Smooth muscle cell of the umbilical artery (primary cell): ENCODE measurements around the gene HAO1. TPM values are rescaled to one million over a fixed set of nuclear protein-coding genes. Genes with fewer than 3 reads are reported as not detected.

Experiments used
- total RNA-seq: library from RNA; depleted of rRNA; stranded (reverse); fragments of >200 nt; gene quantifications from 2 replicates; pipeline ENCODE4 v1.2.3, GENCODE V29; 2014

The HAO1 gene
- total RNA-seq = not detected in 2 replicates

GRCh38 chr20:7940341-7940740 lies at the start of gene HAO1:
Gene HAO1 (minus strand): TSS chr20:7940458. CDS start chr20:7940422, 36 bp downstream.

Other genes with a start within 250 kb of the HAO1 start
- 23.9 and 39.8 TPM in 2 replicates for gene TMX4, start 79.3 kb upstream of the HAO1 start, total RNA-seq
- 22.1 and 26.7 TPM in 2 replicates for gene PLCB1, start 191.8 kb upstream of the HAO1 start, total RNA-seq